Effector memory CD4-positive, alpha-beta T cell (primary cell): ENCODE results near the gene ZNF200.

Experiments used
- DNase-seq, 3 donors: peaks; one replicate each; pipeline ENCODE4 v3.0.0-alpha.2; 2020
- H3K27ac ChIP-seq: 2 replicates; pipeline ENCODE4 v1.7.0; 2013; ENCODE audit warnings: mild to moderate bottlenecking, low read length, moderate library complexity; ENCODE audit not compliant: insufficient read depth, poor library complexity, severe bottlenecking
- H3K27me3 ChIP-seq: replicated peaks from 2 replicates; pipeline ENCODE4 v1.7.0; 2013; ENCODE audit warnings: mild to moderate bottlenecking, low read length; ENCODE audit not compliant: insufficient read depth, control insufficient read depth, poor library complexity, severe bottlenecking
- H3K36me3 ChIP-seq: 2 replicates; pipeline ENCODE4 v1.7.0; 2013; ENCODE audit warnings: mild to moderate bottlenecking, low read length, moderate library complexity; ENCODE audit not compliant: control insufficient read depth, insufficient read depth
- H3K4me1 ChIP-seq: 2 replicates; pipeline ENCODE4 v1.7.0; 2013; ENCODE audit warnings: low read length, mild to moderate bottlenecking; ENCODE audit not compliant: control insufficient read depth, insufficient read depth, poor library complexity, severe bottlenecking
- H3K4me3 ChIP-seq: 2 replicates; pipeline ENCODE4 v1.7.0; 2013; ENCODE audit warnings: low read length, low read depth, mild to moderate bottlenecking; ENCODE audit not compliant: insufficient read depth, poor library complexity, severe bottlenecking
- H3K9me3 ChIP-seq: 2 replicates; pipeline ENCODE4 v1.7.0; 2013; ENCODE audit warnings: mild to moderate bottlenecking, low read length, moderate library complexity; ENCODE audit not compliant: control insufficient read depth

Gene ZNF200

DNA sequence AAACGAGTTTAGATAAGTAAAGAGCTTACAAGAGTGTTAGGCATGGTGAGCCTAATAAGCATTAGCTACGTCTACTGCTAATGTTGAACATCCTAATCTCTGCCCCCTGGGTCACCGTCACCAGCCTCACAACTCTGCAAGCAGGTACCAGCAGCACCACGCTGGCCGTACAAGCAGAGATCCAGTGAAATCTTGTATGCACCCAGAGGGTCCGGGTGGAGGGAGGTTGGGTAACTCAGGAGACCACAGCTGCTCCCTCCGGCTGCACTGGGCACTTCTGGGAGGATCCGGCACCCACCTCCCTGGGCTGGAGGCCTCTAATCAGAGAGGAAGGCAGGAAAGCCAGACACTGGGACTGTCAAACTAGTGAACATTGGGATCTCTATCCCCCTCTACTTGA lies 55.3 kb downstream of the ZNF200 start:
- H3K27ac ChIP-seq = no peak overlapping the region
- H3K36me3 ChIP-seq = no peaks in the 10 kb centered on the region
- no peak overlapping the region for H3K4me3 ChIP-seq
- H3K4me1 ChIP-seq = peaks cover 23% of the 10 kb centered on the region
- no peak for DNase-seq
- no peaks in the 10 kb centered on the region for H3K9me3 ChIP-seq
- H3K27me3 ChIP-seq = peaks cover 57% of the 10 kb centered on the region

DNA sequence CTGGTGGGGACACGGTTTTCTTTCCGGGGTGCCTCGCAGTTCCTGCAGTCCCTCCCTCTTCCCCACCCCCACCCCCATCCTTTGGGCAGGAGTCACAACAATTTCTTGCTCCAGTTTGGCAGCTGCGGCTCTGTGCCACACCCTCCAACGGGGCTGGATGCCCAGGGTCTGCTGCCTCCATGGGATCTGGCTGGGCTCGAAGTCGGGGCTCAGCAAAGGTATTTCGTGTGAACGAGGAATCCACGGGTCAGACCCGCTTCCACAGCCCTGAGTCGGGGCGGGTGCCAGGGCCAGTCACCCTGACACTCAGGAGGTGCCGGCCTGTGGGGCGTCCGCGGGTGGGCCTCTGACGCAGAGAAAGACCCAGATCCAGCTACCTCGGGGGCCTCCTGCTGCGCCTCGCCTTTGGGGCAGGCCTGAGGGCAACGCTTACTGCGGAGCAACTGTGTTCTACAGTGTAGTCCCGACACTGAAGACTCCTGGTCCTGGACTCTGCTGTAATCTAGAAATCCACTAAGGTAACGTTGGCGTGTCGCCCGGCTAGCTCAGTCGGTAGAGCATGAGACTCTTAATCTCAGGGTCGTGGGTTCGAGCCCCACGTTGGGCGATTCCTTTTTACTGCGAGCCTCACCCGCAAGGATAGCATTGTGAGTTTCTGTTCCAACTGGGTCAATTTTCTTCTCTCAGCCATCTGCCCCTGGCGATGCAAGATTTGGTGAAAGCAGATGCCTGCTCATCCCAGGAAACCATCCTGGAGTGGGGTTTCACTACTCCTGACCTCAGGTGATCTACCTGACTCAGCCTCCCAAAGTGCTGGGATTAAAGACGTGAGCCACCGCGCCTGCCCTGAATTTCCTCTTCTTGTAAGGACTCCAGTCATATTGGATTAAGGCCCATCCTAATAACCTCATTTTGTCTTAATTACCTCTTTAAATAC lies 59.5 kb downstream of the ZNF200 start:
- Histone ChIP-seq H3K27me3 (peaks cover 40% of the 10 kb centered on the region), H3K4me3 (no peak overlapping the region), H3K36me3 (no peaks in the 10 kb centered on the region), H3K27ac (no peak overlapping the region), H3K9me3 (no peaks in the 10 kb centered on the region), H3K4me1 (peaks cover 37% of the 10 kb centered on the region)
- no peak for DNase-seq

DNA sequence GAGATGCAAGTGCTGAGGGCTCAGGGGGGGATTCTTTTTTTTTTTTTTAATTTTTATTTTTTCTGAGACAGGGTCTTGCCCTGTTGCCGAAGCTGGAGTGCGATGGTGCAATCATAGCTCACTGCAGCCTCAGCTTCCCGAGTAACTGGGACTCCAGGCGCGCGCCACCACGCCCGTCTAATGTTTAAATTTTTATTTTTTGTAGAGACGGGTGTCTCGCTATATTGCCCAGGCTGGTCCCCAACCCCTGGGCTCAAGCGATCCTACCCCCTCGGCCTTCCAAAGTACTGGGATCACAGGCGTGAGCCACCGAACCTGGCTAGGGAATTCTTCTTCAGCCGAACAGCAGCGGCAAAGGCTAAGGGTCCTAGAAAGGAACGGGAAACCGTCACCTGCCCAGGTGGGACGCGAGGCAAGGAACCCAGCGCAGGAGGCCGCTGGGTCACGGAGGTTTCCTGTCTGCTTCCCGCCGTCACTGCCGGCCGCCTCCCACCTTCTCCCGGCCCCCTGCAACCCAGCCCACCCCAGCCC lies 60.3 kb downstream of the ZNF200 start:
- peaks cover 40% of the 10 kb centered on the region for H3K4me1 ChIP-seq
- no peaks in the 10 kb centered on the region for H3K9me3 ChIP-seq
- H3K27ac ChIP-seq = no peak overlapping the region
- no peak for DNase-seq
- H3K27me3 ChIP-seq = peaks cover 33% of the 10 kb centered on the region
- H3K4me3 ChIP-seq = no peak overlapping the region
- no peaks in the 10 kb centered on the region for H3K36me3 ChIP-seq

DNA sequence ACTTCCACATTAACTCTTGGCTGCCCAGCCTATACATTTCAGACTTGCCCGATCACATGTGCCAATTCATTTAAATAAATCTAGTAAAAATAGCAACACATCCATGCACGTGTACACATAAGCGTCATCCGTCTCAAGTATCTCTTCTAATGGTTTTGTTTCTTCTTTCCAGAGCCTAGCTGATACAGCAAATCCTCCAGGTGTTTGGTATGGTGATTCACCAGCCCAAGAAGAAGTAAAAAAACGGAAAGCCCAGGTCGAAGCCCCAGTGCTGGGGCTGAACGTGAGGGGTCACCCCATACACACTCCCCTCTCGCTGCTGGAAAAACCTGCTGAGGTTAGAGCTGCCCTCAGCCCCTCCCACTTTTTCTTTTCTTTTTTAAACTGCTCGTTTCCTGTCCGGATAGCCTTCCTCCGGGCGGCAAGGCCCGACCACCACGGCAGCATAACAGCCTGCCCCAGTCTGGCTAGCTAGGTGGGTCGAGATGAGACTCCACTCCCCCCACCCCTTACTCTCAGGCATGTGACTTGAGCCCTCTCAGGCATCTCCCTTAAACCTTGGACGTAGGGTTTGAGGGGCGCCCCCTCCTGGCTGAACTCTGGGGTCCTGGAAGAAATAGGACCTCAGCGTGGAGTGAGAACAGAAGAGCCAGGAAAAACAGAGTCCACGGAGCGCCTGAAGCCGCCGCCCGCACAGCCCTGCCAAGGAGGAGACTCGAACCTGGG lies 60.9 kb downstream of the ZNF200 start:
- Histone ChIP-seq H3K9me3 (no peaks in the 10 kb centered on the region), H3K27ac (no peak overlapping the region)

More for the DNA sequence above, 60.9 kb downstream of the ZNF200 start:
- H3K36me3 ChIP-seq = no peaks in the 10 kb centered on the region
- no peak for DNase-seq
- H3K4me1 ChIP-seq = peaks cover 40% of the 10 kb centered on the region
- H3K27me3 ChIP-seq = peaks cover 33% of the 10 kb centered on the region
- H3K4me3 ChIP-seq = no peak overlapping the region
